GM21367 (cell line): ENCODE measurements around the gene C10orf62.

Source experiments
- ATAC-seq: cut with Tn5 transposase; IDR thresholded peaks from one replicate; pipeline ENCODE4 v1.9.1; 2021; ENCODE audit not compliant: unreplicated experiment

C10orf62 gene

DNA sequence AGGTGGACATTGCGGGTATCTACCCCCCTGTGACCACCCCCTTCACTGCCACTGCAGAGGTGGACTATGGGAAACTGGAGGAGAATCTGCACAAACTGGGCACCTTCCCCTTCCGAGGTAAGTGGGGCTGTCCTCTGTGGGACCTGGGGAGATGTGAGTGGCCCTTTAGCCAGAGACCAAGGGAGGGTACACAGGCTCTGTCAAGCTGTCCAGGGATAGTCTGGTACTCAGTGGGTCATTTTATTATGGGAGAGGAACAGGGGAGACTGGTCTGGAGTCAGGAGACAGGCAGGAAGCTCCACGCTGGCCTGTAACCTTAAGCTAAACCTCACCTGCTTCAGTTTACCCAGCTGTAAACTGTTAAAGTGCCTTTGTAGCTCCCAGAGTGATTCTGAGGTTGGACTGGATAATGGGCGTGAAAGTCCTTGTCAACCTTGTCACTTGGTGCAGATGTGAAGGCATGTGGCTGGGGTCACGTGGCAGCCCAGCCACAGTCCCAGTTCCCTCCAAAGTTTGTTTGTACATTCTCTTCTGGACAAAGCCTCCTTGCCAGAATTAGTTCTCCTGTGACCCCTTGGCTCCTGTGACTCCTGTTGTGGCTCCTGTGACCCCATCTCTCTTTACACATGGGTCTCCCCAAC is 4.6 kb upstream of the C10orf62 start:
- no peak for ATAC-seq

DNA sequence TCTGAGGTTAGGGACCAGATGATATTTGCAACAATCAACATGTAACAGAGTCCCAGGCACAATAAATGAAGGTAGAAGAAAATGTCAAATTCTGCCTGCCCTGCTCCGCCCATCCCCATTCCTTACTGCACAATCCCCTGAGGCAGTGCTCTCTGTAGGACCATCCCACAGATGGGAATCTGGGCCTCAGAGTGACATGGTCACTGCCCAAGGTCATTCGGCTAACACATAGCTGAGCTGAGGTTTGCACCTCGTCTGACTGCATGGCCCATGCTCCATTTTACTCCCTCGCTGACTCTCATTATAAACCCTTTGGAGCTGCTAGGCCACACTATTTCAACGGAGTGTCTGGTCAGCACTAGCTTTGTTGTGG is 4.1 kb upstream of the C10orf62 start:
- ATAC-seq: no peak

DNA sequence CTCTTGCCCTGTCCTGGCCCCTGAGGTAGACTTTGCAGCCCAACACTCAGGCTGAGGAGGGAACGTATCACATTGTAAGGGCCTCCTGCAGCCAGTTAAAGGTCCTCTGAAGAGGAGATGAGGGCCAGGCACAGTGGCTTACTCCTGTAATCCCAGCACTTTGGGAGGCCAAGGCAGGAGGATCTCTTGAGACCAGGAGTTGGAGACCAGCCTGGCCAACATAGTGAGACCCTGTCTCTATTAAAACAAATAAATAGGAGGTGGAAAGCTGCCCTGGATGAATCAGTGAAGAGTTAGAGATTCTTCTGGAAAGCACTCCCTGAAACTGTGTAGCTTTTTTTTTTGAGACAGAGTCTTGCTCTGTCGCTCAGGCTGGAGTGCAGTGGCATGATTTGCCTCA is 2.3 kb upstream of the C10orf62 start:
- no peak for ATAC-seq

DNA sequence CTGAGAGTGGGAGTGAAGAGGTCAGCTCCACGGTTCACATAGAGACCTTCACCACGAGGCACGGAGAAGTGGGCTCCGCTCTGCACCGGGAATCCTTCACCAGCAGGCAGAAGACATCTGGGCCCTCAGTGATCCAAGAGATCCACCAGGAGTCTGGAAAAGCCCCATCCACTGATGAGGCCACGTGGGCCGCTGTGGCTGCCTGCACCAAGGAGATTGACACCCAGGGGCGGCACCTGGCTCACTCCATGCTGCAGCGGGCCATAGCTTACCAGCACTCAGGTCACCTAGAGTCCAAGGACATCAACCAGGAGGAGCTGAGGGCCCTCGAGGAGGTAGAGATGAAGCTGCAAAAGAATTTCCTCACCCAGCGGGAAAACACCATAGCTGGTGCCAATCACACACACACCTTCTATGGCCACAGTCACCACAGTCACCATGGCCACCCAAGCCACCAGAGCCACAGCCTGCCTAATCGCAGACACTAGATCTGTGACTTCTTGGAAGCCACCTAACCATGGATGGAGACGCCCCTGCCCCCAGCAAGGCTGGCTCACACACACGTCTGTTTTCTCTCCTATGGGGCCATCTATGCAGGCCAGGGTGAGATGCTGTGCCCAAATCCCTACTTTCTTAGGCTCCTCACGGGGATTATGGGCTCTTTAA is 694 bp downstream of the C10orf62 start:
- ATAC-seq: no peak

DNA sequence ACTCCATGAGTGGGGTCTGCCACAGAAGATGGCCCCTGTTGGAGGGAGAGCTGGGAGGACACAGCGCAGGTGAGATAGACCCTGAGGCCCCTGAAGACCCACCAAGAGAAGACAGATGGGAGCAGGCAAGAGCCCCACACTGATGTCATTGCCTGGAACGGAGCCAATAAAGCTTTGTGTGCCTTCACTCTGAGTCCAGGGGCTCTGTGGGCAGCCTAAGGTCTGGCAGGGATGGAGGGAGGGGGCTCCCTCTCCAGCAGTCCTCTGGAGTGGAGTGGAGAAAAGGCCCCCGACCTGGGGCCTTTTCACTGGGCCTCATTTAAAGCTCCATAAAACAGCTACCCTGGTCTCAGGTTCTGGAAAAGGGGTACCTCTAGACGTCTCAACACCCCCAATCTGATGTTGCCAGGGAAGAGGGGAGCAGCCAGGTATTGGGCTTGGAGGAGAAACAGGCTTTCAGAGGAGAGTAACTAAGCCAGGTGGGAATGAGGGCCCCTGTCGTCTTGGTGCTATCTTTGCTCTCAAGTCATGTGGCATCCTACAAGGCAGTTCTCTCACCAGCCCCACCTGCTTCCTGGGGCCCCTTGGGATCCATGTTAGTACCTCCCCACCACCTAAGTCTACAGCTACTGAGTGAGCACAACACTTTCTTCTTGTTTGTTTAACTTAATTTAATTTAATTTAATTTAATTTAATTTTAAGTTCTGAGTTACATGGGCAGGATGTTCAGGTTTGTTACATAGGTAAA is 1.4 kb downstream of the C10orf62 start:
- no peak for ATAC-seq

DNA sequence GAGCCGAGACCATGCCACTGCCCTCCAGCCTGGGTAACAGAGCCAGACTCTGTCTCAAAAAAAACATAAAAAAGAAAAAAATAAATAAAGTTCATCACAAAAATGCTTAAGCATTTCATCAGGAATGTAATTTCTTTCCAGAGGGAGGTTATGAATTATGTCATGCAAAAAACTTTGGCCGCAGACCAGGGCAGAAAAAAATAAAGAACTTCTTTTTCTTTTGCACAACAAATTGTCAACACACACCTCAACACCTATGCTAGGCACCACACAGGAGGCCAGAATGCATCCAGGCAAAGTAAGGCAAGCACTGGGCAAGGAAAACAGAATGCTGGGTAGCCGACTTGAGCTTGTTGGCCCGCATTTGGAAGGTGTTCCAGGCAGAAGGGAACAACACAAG is 3.9 kb downstream of the C10orf62 start:
- ATAC-seq: no peak

DNA sequence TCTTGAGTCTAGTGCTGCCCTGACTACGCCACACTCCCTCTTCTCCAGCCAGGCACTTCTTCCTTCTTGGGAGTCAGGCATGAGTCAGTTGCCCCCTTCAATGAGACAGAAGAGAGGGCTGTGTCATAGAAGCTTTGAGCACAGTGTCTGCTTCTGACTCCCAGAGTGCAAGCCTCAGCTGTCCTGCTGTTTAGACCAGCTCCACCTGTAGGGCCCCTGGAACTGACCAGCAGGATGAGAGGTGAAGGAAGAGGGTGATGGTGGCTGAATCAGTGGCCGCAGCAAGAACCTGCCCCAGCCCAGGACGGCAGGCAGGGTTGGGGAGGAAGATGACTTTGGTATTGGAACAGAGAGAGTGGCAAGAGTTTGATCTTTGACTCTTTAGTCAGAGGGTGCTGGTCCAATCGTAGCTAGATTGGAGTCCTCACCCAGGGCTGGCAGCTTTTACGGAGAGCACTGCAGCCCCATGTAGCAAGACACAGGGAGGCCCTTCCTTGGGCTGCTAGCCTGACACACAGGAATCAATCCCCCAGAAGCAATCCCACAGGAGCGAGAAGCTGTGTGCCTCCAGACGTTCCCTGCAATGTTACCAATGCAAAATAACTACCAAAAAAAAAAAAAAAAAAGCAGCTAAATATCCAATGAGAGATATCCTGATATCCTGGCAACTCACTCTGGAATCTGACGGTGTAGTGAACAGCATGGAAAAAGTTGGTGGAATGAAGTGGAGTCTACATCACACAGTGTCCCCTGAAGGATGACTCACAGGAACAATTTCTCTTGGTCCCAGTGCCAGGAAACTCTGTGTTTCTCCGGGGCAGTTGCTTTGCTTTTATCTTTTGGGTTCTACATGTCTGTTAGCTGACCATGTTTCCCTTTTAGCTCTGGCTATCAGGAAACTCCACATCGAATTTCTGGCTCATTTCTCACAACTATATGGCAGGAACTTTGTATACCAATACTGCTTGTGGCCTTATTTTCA is 6.9 kb downstream of the C10orf62 start:
- no peak for ATAC-seq

DNA sequence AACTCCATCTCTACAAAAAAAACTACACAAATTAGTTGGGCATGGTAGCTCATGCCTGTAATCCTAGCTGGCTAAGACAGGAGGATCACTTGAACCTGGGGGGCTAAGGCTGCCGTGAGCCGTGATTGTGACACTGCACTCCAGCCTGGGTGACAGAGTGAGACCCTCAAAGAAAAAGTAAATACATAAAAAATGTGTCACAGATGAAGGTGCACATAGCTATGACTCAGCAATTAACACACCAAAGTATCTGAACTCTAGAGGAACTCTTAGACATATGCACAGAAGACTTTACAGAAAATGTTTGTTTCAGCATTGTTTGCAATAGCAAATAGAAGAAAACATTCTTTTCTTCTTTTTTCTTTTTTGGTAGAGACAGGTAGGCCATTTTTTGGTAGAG is 8.3 kb downstream of the C10orf62 start:
- no peak for ATAC-seq

DNA sequence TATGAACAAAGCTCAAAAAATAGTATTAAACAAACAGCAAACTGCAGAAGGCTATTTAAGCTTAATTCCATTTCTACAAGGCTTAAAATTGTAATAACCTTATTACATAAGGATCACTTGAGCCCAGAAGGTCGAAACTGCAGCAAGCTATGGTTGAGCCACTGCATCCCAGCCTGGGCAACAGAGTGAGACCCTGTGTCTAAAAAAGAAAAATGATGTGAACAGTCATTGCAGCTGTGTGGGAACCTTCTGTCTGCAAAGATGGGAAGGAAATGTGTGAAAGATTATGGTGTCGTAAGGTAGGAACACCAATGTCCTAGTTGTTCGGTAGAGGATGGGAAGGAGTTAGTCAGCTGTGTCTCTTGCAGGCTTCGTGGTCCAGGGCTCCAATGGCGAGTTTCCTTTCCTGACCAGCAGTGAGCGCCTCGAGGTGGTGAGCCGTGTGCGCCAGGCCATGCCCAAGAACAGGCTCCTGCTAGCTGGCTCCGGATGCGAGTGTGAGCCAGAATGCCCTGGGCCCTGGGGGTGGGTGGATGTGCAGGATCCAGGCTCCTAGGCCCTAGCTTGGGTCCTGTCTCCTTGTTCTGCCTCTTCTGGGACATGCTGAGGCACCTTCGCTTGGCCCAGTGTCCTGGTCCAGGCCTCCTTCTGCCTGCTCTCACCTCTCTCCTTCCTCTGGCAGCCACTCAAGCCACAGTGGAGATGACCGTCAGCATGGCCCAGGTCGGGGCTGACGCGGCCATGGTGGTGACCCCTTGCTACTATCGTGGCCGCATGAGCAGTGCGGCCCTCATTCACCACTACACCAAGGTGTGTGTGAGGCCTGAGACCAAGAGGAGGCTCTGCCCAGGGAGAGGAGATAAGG is 9.1 kb downstream of the C10orf62 start:
- ATAC-seq: no peak

DNA sequence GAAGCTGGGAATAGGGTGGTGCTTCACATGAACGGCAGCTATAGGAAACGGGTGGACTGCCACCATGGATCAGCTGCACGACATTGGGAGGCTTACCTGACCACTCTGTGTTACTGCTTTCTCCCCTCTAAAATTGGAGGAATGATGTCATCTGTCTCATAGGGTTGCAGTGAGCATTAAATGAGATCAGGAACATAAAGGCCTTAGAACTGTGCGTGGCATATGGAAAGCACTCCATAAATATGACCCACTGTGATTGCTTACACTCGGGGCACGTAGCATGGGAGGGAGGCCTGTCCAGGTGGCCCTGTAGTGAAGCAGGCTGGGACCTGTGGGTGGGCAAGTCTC is 9.7 kb downstream of the C10orf62 start:
- ATAC-seq: no peak

DNA sequence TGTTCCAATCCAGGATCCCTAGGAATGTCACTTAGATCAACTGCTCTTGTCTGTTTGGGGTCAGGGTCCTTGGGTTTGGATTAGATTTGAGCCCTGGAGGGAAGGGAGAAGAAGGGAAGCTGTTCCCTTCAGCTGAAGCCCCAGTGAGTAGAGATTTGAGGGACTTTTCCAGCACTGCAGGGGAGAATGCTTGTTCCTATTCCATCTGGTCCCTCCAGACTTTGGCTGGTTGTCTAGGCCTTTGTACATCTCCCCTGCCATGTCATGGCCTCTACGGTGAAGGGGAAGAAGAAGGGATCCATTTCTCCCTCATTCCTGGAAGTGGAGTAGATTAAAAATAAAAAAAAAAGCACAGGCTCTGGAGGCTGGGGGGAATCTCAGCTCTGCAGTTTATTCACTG is 11.1 kb downstream of the C10orf62 start:
- no peak for ATAC-seq

DNA sequence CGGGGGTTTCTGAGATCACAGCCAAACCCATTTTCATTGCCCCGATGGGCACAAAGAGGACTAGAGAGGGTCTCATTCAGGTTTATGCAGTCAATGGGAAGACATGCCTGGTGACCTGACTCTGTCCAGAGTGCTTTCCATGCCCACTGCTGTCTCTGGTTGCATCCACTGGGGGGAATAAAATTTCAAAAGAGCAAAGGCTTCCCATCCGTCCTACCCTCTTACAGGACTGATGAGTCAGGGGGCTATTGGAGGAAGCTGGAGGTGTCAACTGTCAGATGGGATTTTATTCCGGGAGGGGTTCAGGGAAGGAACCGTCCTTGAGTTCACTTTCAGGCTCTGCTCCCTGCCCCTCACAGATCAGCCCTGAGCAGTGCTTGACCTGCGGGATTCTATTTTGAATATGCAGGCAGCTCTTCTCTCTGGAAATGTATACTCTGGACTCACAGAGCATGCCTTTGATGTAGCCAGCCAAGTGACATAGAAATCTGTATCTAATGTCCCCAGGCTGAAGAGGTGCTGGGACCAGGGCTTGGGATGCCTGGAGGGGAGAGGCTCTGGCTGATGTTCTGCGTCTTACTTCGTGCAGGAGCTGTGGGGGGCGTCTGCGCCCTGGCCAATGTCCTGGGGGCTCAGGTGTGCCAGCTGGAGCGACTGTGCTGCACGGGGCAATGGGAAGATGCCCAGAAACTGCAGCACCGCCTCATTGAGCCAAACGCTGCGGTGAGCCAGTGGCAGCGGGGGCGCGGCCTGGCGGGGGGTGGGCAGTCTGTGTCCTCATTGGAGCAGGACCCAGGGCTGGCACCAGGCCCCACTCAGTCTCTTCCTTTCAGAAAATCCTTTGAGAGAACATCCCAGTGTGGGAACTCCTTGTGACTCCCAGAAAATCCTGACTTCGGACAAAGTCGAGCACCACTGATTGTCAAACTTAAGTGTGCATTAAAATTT is 12.0 kb downstream of the C10orf62 start:
- no peak for ATAC-seq

DNA sequence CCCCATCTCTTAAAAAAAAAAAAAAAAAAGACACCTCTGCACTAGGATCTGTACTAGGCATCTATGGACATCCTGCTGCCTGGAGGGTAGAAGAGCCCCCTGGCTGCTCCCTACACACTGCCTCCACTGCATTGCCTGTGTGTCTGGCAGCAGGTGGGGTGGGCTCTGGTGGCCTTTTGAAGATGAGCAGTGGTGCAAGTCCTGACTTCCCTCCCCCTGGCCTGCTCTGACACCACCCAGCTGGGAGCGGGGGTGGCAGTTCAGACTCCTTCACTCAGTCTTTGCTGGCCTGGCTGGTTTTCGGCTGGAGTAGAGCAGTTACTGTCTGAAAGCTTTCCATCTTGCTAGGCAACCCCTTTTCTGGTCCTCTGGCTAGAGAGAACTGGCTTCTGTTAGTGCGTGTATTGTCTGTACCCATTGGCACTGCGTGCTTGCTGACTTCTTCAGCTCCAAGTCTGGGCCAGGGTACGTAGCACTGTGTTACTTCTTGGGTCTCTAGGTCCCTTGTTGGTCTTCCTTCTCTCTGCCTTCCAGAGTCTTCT is 17.6 kb downstream of the C10orf62 start:
- ATAC-seq: no peak

DNA sequence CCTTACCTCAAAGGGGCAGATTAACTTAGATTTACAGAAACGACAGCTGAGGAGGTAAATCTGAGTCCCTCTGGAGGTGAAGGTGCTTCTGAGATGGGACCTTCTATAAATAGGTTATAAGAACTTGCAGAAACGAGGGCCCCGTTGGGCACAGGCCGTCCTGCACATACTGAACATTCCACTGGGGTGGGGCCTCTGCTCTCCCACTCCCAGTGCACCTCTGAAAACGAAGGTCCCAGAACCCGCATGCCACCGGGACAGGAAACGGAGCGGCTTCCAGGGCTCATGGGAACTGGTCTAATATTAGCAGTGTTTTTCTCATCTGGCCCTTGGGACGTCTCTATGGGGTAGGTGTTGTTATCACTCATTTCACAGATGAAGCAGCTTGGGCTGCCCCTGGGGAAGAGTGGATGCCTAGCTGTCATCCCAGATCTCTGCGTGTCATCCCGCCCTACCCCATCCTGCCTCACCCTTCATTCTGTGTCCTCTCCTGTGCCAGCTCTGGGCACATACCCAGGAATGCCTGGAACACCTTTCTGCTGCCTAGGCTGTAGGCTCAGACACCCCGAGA is 19.6 kb downstream of the C10orf62 start:
- no peak for ATAC-seq

DNA sequence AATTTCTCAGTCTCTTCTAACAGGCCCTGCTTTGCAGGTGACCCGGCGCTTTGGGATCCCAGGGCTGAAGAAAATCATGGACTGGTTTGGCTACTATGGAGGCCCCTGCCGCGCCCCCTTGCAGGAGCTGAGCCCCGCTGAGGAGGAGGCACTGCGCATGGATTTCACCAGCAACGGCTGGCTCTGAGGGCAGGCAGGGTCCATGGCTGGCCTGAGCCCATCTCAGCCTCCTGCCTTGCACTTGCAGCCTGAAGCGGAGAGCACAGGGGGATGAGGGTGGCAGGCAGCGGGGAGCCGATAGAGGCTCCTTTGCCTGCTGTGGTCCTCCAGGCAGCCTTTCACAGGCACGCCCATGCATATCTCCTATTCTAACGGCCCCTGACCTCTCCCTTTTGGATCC is 22.0 kb downstream of the C10orf62 start:
- ATAC-seq: no peak

DNA sequence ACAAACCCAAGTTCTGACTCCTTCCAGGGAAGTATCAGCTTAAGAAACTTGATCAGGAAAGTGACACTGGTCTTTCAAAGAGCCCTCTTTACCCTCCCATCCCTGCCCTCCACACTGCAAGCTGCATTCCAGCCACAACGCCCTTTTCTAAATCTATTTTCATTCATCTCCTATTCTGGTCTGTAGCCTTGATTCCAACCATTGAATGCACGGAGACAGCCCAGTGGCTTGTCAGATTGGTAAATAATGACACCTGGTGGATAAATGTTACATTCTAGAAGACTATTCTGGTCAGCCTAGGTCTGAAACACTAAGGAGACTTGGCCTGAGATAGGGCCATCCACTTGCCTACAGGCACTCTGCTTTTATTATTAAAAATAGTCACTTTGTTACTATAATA is 22.9 kb downstream of the C10orf62 start:
- ATAC-seq: no peak

DNA sequence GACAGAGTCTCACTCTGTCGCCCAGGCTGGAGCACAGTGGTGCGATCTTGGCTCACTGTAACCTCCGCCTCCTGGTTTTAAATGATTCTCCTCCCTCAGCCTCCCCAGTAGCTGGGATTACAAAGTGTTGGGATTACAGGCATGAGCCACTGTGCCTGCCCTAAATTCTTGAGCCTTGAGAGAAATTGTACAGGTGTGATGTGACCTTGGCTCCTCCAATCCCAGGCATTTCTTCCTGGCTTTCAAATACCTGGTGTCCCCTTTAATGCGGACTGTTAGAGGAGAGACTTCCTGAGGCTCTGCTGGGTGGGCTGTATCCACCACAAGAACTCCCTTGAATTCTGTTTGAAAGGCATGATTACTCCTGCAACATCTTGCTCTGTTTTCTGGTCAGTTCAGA is 28.8 kb downstream of the C10orf62 start:
- no peak for ATAC-seq

DNA sequence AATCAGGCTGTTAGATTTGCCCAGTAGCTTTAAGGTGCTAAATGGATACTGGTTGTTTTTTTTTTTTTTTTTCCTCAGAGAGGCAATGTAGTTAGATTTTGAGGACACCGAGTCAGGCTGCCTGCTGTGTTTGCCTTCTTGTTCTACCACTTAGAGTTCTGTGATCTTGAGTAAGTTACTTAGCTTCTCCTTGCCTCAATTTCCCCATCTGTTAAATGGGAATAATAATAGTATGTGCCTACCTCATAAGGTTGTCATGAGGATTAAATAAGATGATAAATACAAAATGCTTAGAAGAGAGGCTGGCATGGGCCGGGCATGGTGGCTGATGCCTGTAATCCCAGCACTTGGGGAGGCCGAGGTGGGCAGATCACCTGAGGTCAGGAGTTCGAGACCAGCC is 29.2 kb downstream of the C10orf62 start:
- no peak for ATAC-seq

DNA sequence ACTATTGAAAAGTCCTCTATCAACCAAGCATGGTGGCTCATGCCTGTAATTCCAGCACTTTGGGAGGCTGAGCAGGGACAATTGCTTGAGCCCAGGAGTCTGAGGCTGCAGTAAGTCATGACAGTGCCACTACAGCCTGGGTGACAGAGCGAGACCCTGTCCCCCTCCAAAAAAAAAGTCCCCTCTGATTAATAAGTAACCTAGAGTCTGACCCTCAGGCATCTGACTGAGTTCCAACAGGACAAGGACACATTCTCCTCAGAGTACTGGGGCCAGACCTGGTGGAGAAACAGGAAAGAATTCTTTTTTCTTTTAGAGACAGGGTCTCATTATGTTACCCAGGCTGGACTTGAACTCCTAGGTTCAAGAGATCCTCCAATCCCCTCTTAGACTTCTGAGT is 33.8 kb downstream of the C10orf62 start:
- no peak for ATAC-seq
